Naive thymus-derived CD4-positive, alpha-beta T cell (primary cell): ENCODE measurements around the gene RAI1. TPM values are rescaled to one million over a fixed set of nuclear protein-coding genes. Genes with fewer than 3 reads are reported as not detected.
A peak's percentile ranks its signal among the peaks of the same experiment; 100 is the strongest.

Experiments
- ATAC-seq: fragments of 150-1000 bp; cut with Tn5 transposase; 2 replicates; pipeline ENCODE4 v1.10.0; 2021; ENCODE audit warnings: mild to moderate bottlenecking, moderate library complexity
- CTCF ChIA-PET: fragments of 350-600 bp; sonication (Branson Sonifier 250); formaldehyde crosslinking; loops from one replicate; lab custom pipeline; 2021; ENCODE audit warnings: antibody characterized with exemption; lab: Charles Lee
- POLR2A ChIA-PET: fragments of 350-600 bp; sonication (Branson Sonifier 250); formaldehyde crosslinking; loops from one replicate; lab custom pipeline; 2021; ENCODE audit warnings: antibody characterized with exemption, inconsistent platforms; lab: Charles Lee
- DNase-seq, 9 donors: peaks; one replicate each; pipeline versions ENCODE4 v3.0.0 to v3.0.0-alpha.2; 2020 to 2022; ENCODE audit warnings: mixed read lengths in 1 of 9
- H3K27ac ChIP-seq: one replicate; pipeline ENCODE4 v1.7.0; 2013; ENCODE audit warnings: mild to moderate bottlenecking, low read depth, low read length, moderate library complexity
- H3K27me3 ChIP-seq, 2 donors: one replicate each; pipeline ENCODE4 v1.7.0; 2013; ENCODE audit warnings: low read length in 2 of 2, mild to moderate bottlenecking in 2 of 2, moderate library complexity in 2 of 2; ENCODE audit not compliant: control insufficient read depth in 2 of 2, insufficient read depth in 2 of 2
- H3K36me3 ChIP-seq, 3 experiments: 1 replicate in 2 of 3; 2 replicates in 1 of 3; pipeline ENCODE4 v1.7.0; 2013; ENCODE audit warnings: low read length in 3 of 3, mild to moderate bottlenecking in 3 of 3, moderate library complexity in 1 of 3; ENCODE audit not compliant: insufficient read depth in 3 of 3, control insufficient read depth in 2 of 3
- H3K4me1 ChIP-seq, 2 donors: one replicate each; pipeline ENCODE4 v1.7.0; 2013; ENCODE audit warnings: low read length in 2 of 2, mild to moderate bottlenecking in 2 of 2, moderate library complexity in 1 of 2; ENCODE audit not compliant: control insufficient read depth in 2 of 2, insufficient read depth in 2 of 2
- H3K4me3 ChIP-seq: 2 replicates; pipeline ENCODE4 v1.7.0; 2013; ENCODE audit warnings: mild to moderate bottlenecking, low read length
- H3K9me3 ChIP-seq, 3 experiments: 1 replicate in 2 of 3; 2 replicates in 1 of 3; pipeline ENCODE4 v1.7.0; 2013; ENCODE audit warnings: low read length in 3 of 3; ENCODE audit not compliant: control insufficient read depth in 2 of 3
- H3K27ac Mint-ChIP-seq, 9 donors: one replicate each; pipeline ENCODE4 v1.8.0; 2020 to 2022; ENCODE audit warnings: mixed read lengths in 9 of 9, mild to moderate bottlenecking in 8 of 9, moderate library complexity in 5 of 9, inconsistent platforms in 2 of 9
- H3K27me3 Mint-ChIP-seq, 5 donors: one replicate each; pipeline ENCODE4 v1.8.0; 2021 to 2022; ENCODE audit warnings: mixed read lengths in 5 of 5, mild to moderate bottlenecking in 1 of 5
- H3K36me3 Mint-ChIP-seq, 5 donors: one replicate each; pipeline ENCODE4 v1.8.0; 2020 to 2022; ENCODE audit warnings: mixed read lengths in 5 of 5, mild to moderate bottlenecking in 3 of 5, inconsistent platforms in 1 of 5
- H3K4me1 Mint-ChIP-seq, 7 donors: one replicate each; pipeline ENCODE4 v1.8.0; 2020 to 2022; ENCODE audit warnings: mixed read lengths in 7 of 7, mild to moderate bottlenecking in 3 of 7, inconsistent platforms in 1 of 7
- H3K4me3 Mint-ChIP-seq, 10 donors: one replicate each; pipeline ENCODE4 v1.8.0; 2020 to 2022; ENCODE audit warnings: mild to moderate bottlenecking in 10 of 10, mixed read lengths in 10 of 10, moderate library complexity in 6 of 10, inconsistent platforms in 2 of 10
- H3K9me3 Mint-ChIP-seq, 11 donors: one replicate each; pipeline ENCODE4 v1.8.0; 2020 to 2022; ENCODE audit warnings: mixed read lengths in 11 of 11, mild to moderate bottlenecking in 4 of 11, inconsistent platforms in 1 of 11, moderate library complexity in 1 of 11
- intact Hi-C, 2 donors: fragments of 100-400 bp; cut with micrococcal nuclease; formaldehyde crosslinking; loops; one replicate each; pipeline ENCODE4 v1.15.1; 2023
- polyA plus RNA-seq, 2 donors: library from polyadenylated mRNA; unstranded; fragments of 300-500 nt; fragmentation: Illumina TruSeq; gene quantifications; one replicate each; pipeline ENCODE4 v1.2.3, GENCODE V29; 2021
- total RNA-seq, 6 experiments: library from RNA in 5 of 6; stranded (reverse) in 5 of 6; gene quantifications; 1 replicate in 5 of 6; 2 replicates in 1 of 6; pipeline ENCODE4 v1.2.3 and lab custom pipeline; 2021 to 2026

The RAI1 gene
- total and polyA plus RNA-seq, 7 experiments from 2014 or later = 2.0 to 46.2 (median 21.2) TPM

- Histone ChIP-seq H3K4me1 (peaks cover 7 to 46% of the 10 kb centered on the region in 2 donors), H3K36me3 (no peaks in the 10 kb centered on the region), H3K9me3 (no peaks in the 10 kb centered on the region), H3K27me3 (no peaks in the 10 kb centered on the region), H3K4me3 (no peak overlapping the region), H3K27ac (peak overlapping the region; percentile 65)
- Mint-ChIP-seq H3K4me1 (peaks cover 21 to 63% (median 56%) of the 10 kb centered on the region in 7 donors), H3K36me3 (no peaks in the 10 kb centered on the region), H3K4me3 (peak overlapping the region in 5 of 10 donors; percentile 14 to 88 (median 38)), H3K27me3 (no peaks in the 10 kb centered on the region), H3K27ac (peak overlapping the region in 8 of 9 donors; percentile 45 to 97 (median 90)), H3K9me3 (peaks cover 0 to 2% (median 0%) of the 10 kb centered on the region in 11 donors)
- POLR2A ChIA-PET = interaction anchor here (1.1 to 1.4 kb wide), 3 partner anchors 9 to 151 kb away, joined by 3 to 5 read pairs (median 4); no protein-coding TSS in a partner anchor
- DNase-seq (no peak), ATAC-seq (no peak)
- CTCF ChIA-PET = interaction anchor here (0.9 to 1.5 kb wide), 3 partner anchors 9 to 101 kb away, joined by 3 to 5 read pairs (median 3); no protein-coding TSS in a partner anchor
- intact Hi-C loops = no loop called here
Measured at GRCh38 chr17:17758941-17759563, 77.8 kb downstream of the RAI1 start.

GRCh38 chr17:17760350-17760749, 79.1 kb downstream of the RAI1 start:
- Mint-ChIP-seq H3K4me3 (no peak overlapping the region), H3K9me3 (peaks cover 0 to 2% (median 0%) of the 10 kb centered on the region in 11 donors), H3K36me3 (peaks cover 0 to 3% (median 0%) of the 10 kb centered on the region in 5 donors), H3K27me3 (no peaks in the 10 kb centered on the region), H3K27ac (peak overlapping the region in 1 of 9 donors; percentile 39), H3K4me1 (peaks cover 27 to 63% (median 56%) of the 10 kb centered on the region in 7 donors)
- H3K27me3 ChIP-seq = no peaks in the 10 kb centered on the region
- intact Hi-C loops = no loop called here
- no peak for ATAC-seq
- ChIA-PET CTCF (interaction anchor here (1.0 kb wide), 1 partner anchor 78 kb away, joined by 4 read pairs; no protein-coding TSS in a partner anchor), POLR2A (no interaction called here)
- DNase-seq = no peak
- H3K4me1 ChIP-seq = peaks cover 7 to 35% of the 10 kb centered on the region in 2 donors
- no peak overlapping the region for H3K27ac ChIP-seq
- no peak overlapping the region for H3K4me3 ChIP-seq
- H3K36me3 ChIP-seq = no peaks in the 10 kb centered on the region
- H3K9me3 ChIP-seq = no peaks in the 10 kb centered on the region

- no peak overlapping the region for H3K4me3 ChIP-seq
- H3K36me3 Mint-ChIP-seq = peaks cover 0 to 3% (median 0%) of the 10 kb centered on the region in 5 donors
- ChIA-PET POLR2A (interaction anchor here (0.6 to 1.2 kb wide), 3 partner anchors 16 to 71 kb away, joined by 3 to 4 read pairs (median 3); no protein-coding TSS in a partner anchor), CTCF (interaction anchor here (1.0 to 2.6 kb wide), 2 partner anchors 11 to 79 kb away, joined by 4 to 7 read pairs; no protein-coding TSS in a partner anchor)
- peaks cover 7 to 31% of the 10 kb centered on the region in 2 donors for H3K4me1 ChIP-seq
- H3K27me3 Mint-ChIP-seq = no peaks in the 10 kb centered on the region
- H3K9me3 ChIP-seq = no peaks in the 10 kb centered on the region
- peaks cover 26 to 61% (median 53%) of the 10 kb centered on the region in 7 donors for H3K4me1 Mint-ChIP-seq
- H3K27ac Mint-ChIP-seq = peak overlapping the region in 2 of 9 donors; percentile 16 to 60
- H3K36me3 ChIP-seq = no peaks in the 10 kb centered on the region
- intact Hi-C loops = no loop called here
- no peak for ATAC-seq
- DNase-seq = no peak
- H3K9me3 Mint-ChIP-seq = peaks cover 0 to 2% (median 0%) of the 10 kb centered on the region in 11 donors
- H3K27ac ChIP-seq = no peak overlapping the region
- no peaks in the 10 kb centered on the region for H3K27me3 ChIP-seq
- H3K4me3 Mint-ChIP-seq = no peak overlapping the region
Measured at GRCh38 chr17:17760872-17761550, 79.8 kb downstream of the RAI1 start.

GRCh38 chr17:17761894-17762743, 80.9 kb downstream of the RAI1 start:
- H3K27ac Mint-ChIP-seq = peak overlapping the region in 2 of 9 donors; percentile 37 to 77
- intact Hi-C loops = no loop called here
- H3K9me3 Mint-ChIP-seq = peaks cover 0 to 2% (median 0%) of the 10 kb centered on the region in 11 donors
- no peak overlapping the region for H3K4me3 Mint-ChIP-seq
- no peak for ATAC-seq
- Histone ChIP-seq H3K9me3 (no peaks in the 10 kb centered on the region), H3K27me3 (no peaks in the 10 kb centered on the region), H3K27ac (no peak overlapping the region), H3K4me1 (peaks cover 7 to 29% of the 10 kb centered on the region in 2 donors), H3K36me3 (no peaks in the 10 kb centered on the region), H3K4me3 (no peak overlapping the region)
- DNase-seq = no peak
- CTCF ChIA-PET = interaction anchor here (0.7 to 2.6 kb wide), 2 partner anchors 13 to 33 kb away, joined by 5 to 7 read pairs; no protein-coding TSS in a partner anchor
- peaks cover 24 to 58% (median 50%) of the 10 kb centered on the region in 7 donors for H3K4me1 Mint-ChIP-seq
- no peaks in the 10 kb centered on the region for H3K27me3 Mint-ChIP-seq
- peaks cover 0 to 3% (median 0%) of the 10 kb centered on the region in 5 donors for H3K36me3 Mint-ChIP-seq
- POLR2A ChIA-PET = interaction anchor here (0.6 to 1.2 kb wide), 4 partner anchors 15 to 72 kb away, joined by 3 to 4 read pairs (median 3); no protein-coding TSS in a partner anchor

GRCh38 chr17:17762744-17763105, 81.5 kb downstream of the RAI1 start:
- ATAC-seq (no peak), DNase-seq (no peak)
- no peak overlapping the region for H3K4me3 ChIP-seq
- peaks cover 0 to 3% (median 0%) of the 10 kb centered on the region in 5 donors for H3K36me3 Mint-ChIP-seq
- no peak overlapping the region for H3K4me3 Mint-ChIP-seq
- H3K9me3 Mint-ChIP-seq = peaks cover 0 to 2% (median 0%) of the 10 kb centered on the region in 11 donors
- H3K9me3 ChIP-seq = no peaks in the 10 kb centered on the region
- CTCF ChIA-PET = interaction anchor here (0.6 to 2.6 kb wide), 3 partner anchors 13 to 49 kb away, joined by 4 to 7 read pairs (median 5); no protein-coding TSS in a partner anchor
- H3K27ac Mint-ChIP-seq = no peak overlapping the region
- H3K27ac ChIP-seq = no peak overlapping the region
- intact Hi-C loops = no loop called here
- H3K4me1 Mint-ChIP-seq = peaks cover 19 to 52% (median 44%) of the 10 kb centered on the region in 7 donors
- POLR2A ChIA-PET = interaction anchor here (1.1 kb wide), 1 partner anchor 9 kb away, joined by 8 read pairs; no protein-coding TSS in a partner anchor
- no peaks in the 10 kb centered on the region for H3K36me3 ChIP-seq
- no peaks in the 10 kb centered on the region for H3K27me3 ChIP-seq
- H3K4me1 ChIP-seq = peaks cover 2 to 23% of the 10 kb centered on the region in 2 donors
- H3K27me3 Mint-ChIP-seq = no peaks in the 10 kb centered on the region
